Stimulated activated CD4-positive, alpha-beta T cell treated with anti-CD3 and anti-CD28 coated beads, Interleukin-15, amount 100 ng/mL, for 24 hours (primary cell): ENCODE results near the gene STON2.

Experiments
- DNase-seq: peaks from one replicate; pipeline ENCODE4 v3.0.0-alpha.2; 2020

The STON2 gene

GRCh38 chr14:81367563-81367962 lies 32.6 kb downstream of the STON2 start:
- no peak for DNase-seq

GRCh38 chr14:81366884-81367283 lies 33.2 kb downstream of the STON2 start:
- no peak for DNase-seq

GRCh38 chr14:81366214-81366613 lies 33.9 kb downstream of the STON2 start:
- DNase-seq: no peak

- no peak for DNase-seq
These were observed 36.3 kb downstream of the STON2 start for GRCh38 chr14:81363746-81364378.

GRCh38 chr14:81353691-81354323 lies 46.3 kb downstream of the STON2 start:
- no peak for DNase-seq

- no peak for DNase-seq
These were observed 47.7 kb downstream of the STON2 start for GRCh38 chr14:81352413-81352812.

- DNase-seq: no peak
These were observed 48.9 kb downstream of the STON2 start for GRCh38 chr14:81351205-81351604.

GRCh38 chr14:81350344-81351130 lies 49.6 kb downstream of the STON2 start:
- DNase-seq: no peak

- DNase-seq: no peak
These were observed 52.1 kb downstream of the STON2 start for GRCh38 chr14:81348061-81348460.

- no peak for DNase-seq
These were observed 54.3 kb downstream of the STON2 start for GRCh38 chr14:81345781-81346180.

GRCh38 chr14:81344481-81345160 lies 55.5 kb downstream of the STON2 start:
- no peak for DNase-seq

GRCh38 chr14:81343701-81344100 lies 56.4 kb downstream of the STON2 start:
- DNase-seq: no peak

GRCh38 chr14:81342850-81343580 lies 57.1 kb downstream of the STON2 start:
- no peak for DNase-seq

- DNase-seq: no peak
These were observed 58.3 kb downstream of the STON2 start for GRCh38 chr14:81341781-81342180.

GRCh38 chr14:81341370-81341769 lies 58.8 kb downstream of the STON2 start:
- no peak for DNase-seq

- DNase-seq: no peak
These were observed 59.9 kb downstream of the STON2 start for GRCh38 chr14:81340201-81340600.

GRCh38 chr14:81337073-81337472 lies 63.1 kb downstream of the STON2 start:
- no peak for DNase-seq

- no peak for DNase-seq
These were observed 64.1 kb downstream of the STON2 start for GRCh38 chr14:81336009-81336408.

- no peak for DNase-seq
These were observed 67.4 kb downstream of the STON2 start for GRCh38 chr14:81332725-81333124.

- DNase-seq: no peak
These were observed 68.7 kb downstream of the STON2 start for GRCh38 chr14:81331229-81332021.

- no peak for DNase-seq
These were observed 69.5 kb downstream of the STON2 start for GRCh38 chr14:81330619-81331122.
